K562 (cell line): ENCODE results near the gene PHOSPHO1. TPM values are rescaled to one million over a fixed set of nuclear protein-coding genes. Genes with fewer than 3 reads are reported as not detected.

ENCODE experiments used
- ATAC-seq: fragments of 200-7000 bp; cut with Tn5 transposase; 3 replicates; pipeline ENCODE4 v1.9.1; 2020; ENCODE audit warnings: moderate library complexity
- BruUV-seq: library from RNA; stranded (reverse); fragments of 400-500 nt; replicated peaks from 2 replicates; lab custom pipeline; 2021; lab: Mats Ljungman, UMichigan
- CTCF ChIA-PET: fragments of 300-600 bp; formaldehyde crosslinking; extraction: SDS; loops from one replicate; lab custom pipeline; 2021; ENCODE audit warnings: low intra/inter-chr PET ratio; lab: Yijun Ruan, JAX
- POLR2A ChIA-PET: fragments of 300-600, 350-650 bp; sonication (Branson Sonifier 250); formaldehyde crosslinking; extraction: SDS; loops from one replicate; lab custom pipeline; 2021; ENCODE audit warnings: antibody characterized with exemption, inconsistent platforms; lab: Yijun Ruan, JAX
- DNase-seq, 4 experiments: peaks; one replicate each; pipeline versions ENCODE4 v3.0.0 to v3.0.0-alpha.2; 2011 to 2018; ENCODE audit warnings: low spot score in 3 of 4, mixed read lengths in 3 of 4; ENCODE audit errors: extremely low read depth in 1 of 4
- FAIRE-seq: peaks from 2 replicates; lab custom pipeline; 2011; peaks lifted over from hg19 to GRCh38; lab: Jason Lieb, UNC
- H2AFZ ChIP-seq: 2 replicates; pipeline ENCODE4 v1.6.0; 2011; ENCODE audit warnings: low read depth, low read length, control low read depth, inconsistent platforms
- H3K27ac ChIP-seq: fragments of 200-600 bp; 3 replicates; pipeline ENCODE4 v1.8.0; 2011; ENCODE audit warnings: low read depth, mild to moderate bottlenecking, control low read depth, inconsistent platforms, low read length, moderate library complexity, mixed read lengths; ENCODE audit errors: extremely low read depth
- H3K27me3 ChIP-seq, 2 experiments: fragments of 300-600 bp in 1 of 2; 2 replicates in 1 of 2; 3 replicates in 1 of 2; pipeline versions ENCODE4 v1.6.0 to v1.8.0; 2011; ENCODE audit warnings: inconsistent platforms in 2 of 2, low read length in 2 of 2, mild to moderate bottlenecking in 1 of 2, mixed read lengths in 1 of 2, moderate library complexity in 1 of 2; ENCODE audit not compliant: control insufficient read depth in 2 of 2, insufficient read depth in 2 of 2
- H3K36me3 ChIP-seq: fragments of 300-600 bp; 3 replicates; pipeline ENCODE4 v1.8.0; 2011; ENCODE audit warnings: mild to moderate bottlenecking, low read length, inconsistent platforms; ENCODE audit not compliant: control insufficient read depth, insufficient read depth
- H3K4me1 ChIP-seq, 2 experiments: fragments of 200-600 bp in 1 of 2; replicated peaks in 1 of 2; 2 replicates in 1 of 2; 3 replicates in 1 of 2; pipeline versions ENCODE4 v1.5.1 to v1.8.0; 2011; ENCODE audit warnings: inconsistent platforms in 2 of 2, low read length in 2 of 2, mild to moderate bottlenecking in 1 of 2, mixed read lengths in 1 of 2, moderate library complexity in 1 of 2; ENCODE audit not compliant: control insufficient read depth in 2 of 2, insufficient read depth in 2 of 2
- H3K4me2 ChIP-seq: 2 replicates; pipeline ENCODE4 v1.6.1; 2011; ENCODE audit warnings: low read length, control low read depth, inconsistent platforms, mixed read lengths; ENCODE audit not compliant: insufficient read depth
- H3K4me3 ChIP-seq: fragments of 200-600 bp; sonication (generic), shearing (Covaris generic); 2 replicates; pipeline ENCODE4 v1.5.1; 2016; ENCODE audit warnings: control low read depth, inconsistent platforms
- H3K79me2 ChIP-seq: fragments of 200-600 bp; 3 replicates; pipeline ENCODE4 v1.8.0; 2011; ENCODE audit warnings: low read length, inconsistent platforms; ENCODE audit not compliant: control insufficient read depth, insufficient read depth
- H3K9ac ChIP-seq, 2 experiments: 2 replicates each; pipeline versions ENCODE4 v1.6.0 to v1.6.1; 2011; ENCODE audit warnings: low read depth in 2 of 2, low read length in 2 of 2, control low read depth in 1 of 2, inconsistent platforms in 1 of 2, mild to moderate bottlenecking in 1 of 2, mixed read lengths in 1 of 2; ENCODE audit not compliant: insufficient read depth in 1 of 2
- H3K9me1 ChIP-seq: one replicate; pipeline ENCODE4 v1.6.0; 2011; ENCODE audit warnings: inconsistent platforms, mild to moderate bottlenecking, low read length, moderate library complexity; ENCODE audit not compliant: control insufficient read depth, insufficient read depth
- H3K9me3 ChIP-seq: replicated peaks from 2 replicates; pipeline ENCODE4 v1.5.1; 2011; ENCODE audit warnings: low read depth, low read length, inconsistent platforms; ENCODE audit not compliant: control insufficient read depth, insufficient read depth
- H4K20me1 ChIP-seq: replicated peaks from 2 replicates; pipeline ENCODE4 v1.6.1; 2011; ENCODE audit warnings: low read length, inconsistent platforms, mixed read lengths; ENCODE audit not compliant: control insufficient read depth, insufficient read depth
- CEBPG ChIP-seq, 3 experiments: fragments of 200-800 bp in 1 of 3; sonication (Bioruptor generic) in 1 of 3; sonication (generic) in 1 of 3; formaldehyde crosslinking in 1 of 3; IDR thresholded peaks in 2 of 3; conservative IDR thresholded peaks in 1 of 3; 2 replicates each; pipeline versions ENCODE4 v1.6.1 to v1.8.0; 2016 to 2022; ENCODE audit warnings: missing compliant biosample characterization in 2 of 3, missing genetic modification characterization in 2 of 3, mild to moderate bottlenecking in 1 of 3, missing genetic modification reagents in 1 of 3
- E2F5 ChIP-seq: sonication (generic); formaldehyde crosslinking; IDR thresholded peaks from 2 replicates; pipeline ENCODE4 v1.8.0; 2022; ENCODE audit warnings: mild to moderate bottlenecking, missing genetic modification reagents
- JUND ChIP-seq, 2 experiments: IDR thresholded peaks; 2 replicates in 1 of 2; 3 replicates in 1 of 2; pipeline ENCODE4 v1.6.1; 2011; ENCODE audit warnings: borderline replicate concordance in 2 of 2, low read depth in 2 of 2, low read length in 2 of 2, improper control_type of control experiment in 1 of 2, missing biosample characterization in 1 of 2, missing genetic modification characterization in 1 of 2, missing genetic modification reagents in 1 of 2
- MAZ ChIP-seq, 2 experiments: fragments of 450-650 bp in 1 of 2; sonication (generic) in 1 of 2; formaldehyde crosslinking; IDR thresholded peaks in 1 of 2; conservative IDR thresholded peaks in 1 of 2; 2 replicates each; pipeline versions ENCODE4 v1.4.0 to v1.5.0; 2020; ENCODE audit warnings: mild to moderate bottlenecking in 1 of 2, missing genetic modification reagents in 1 of 2
- PHB2 ChIP-seq: fragments of 450-650 bp; IDR thresholded peaks from 2 replicates; pipeline ENCODE4 v1.6.1; 2017; ENCODE audit warnings: low read depth
- RAD21 ChIP-seq, 2 experiments: fragments of 250-450 bp in 1 of 2; fragments of 450-650 bp in 1 of 2; sonication (Bioruptor Pico) in 1 of 2; formaldehyde crosslinking in 1 of 2; IDR thresholded peaks in 1 of 2; conservative IDR thresholded peaks in 1 of 2; 2 replicates each; pipeline versions ENCODE4 v1.4.0 to v1.8.0; 2020 to 2022; ENCODE audit warnings: mild to moderate bottlenecking in 2 of 2, moderate library complexity in 1 of 2
- REST ChIP-seq, 2 experiments: fragments of 450-650 bp; formaldehyde crosslinking in 1 of 2; IDR thresholded peaks; 2 replicates each; pipeline versions ENCODE4 v1.4.0 to v1.6.1; 2014 to 2020; ENCODE audit warnings: mild to moderate bottlenecking in 2 of 2, borderline replicate concordance in 1 of 2, low read depth in 1 of 2
- SMC3 ChIP-seq: conservative IDR thresholded peaks from 2 replicates; pipeline ENCODE4 v1.6.1; 2011; ENCODE audit warnings: low read depth, low read length, improper control_type of control experiment; ENCODE audit not compliant: insufficient read depth
- XRCC5 ChIP-seq: fragments of 200-400 bp; formaldehyde crosslinking; IDR thresholded peaks from 2 replicates; pipeline ENCODE4 v1.6.1; 2017; ENCODE audit warnings: low read depth, mild to moderate bottlenecking, low read length
- WGBS: fragments of 100-300 bp; shearing (Covaris generic); methylation state at CpG from one replicate; pipeline ENCODE4 v1.1.6; 2016; ENCODE audit warnings: low coverage, mixed read lengths; ENCODE audit not compliant: insufficient coverage; ENCODE audit errors: missing lambda C conversion rate; 5-methylcytosine and 5-hydroxymethylcytosine counted together
- in situ Hi-C: fragments of 300-500 bp; cut with MboI; formaldehyde crosslinking; loops from 4 replicates; pipeline ENCODE4 v1.15.0; 2018; ENCODE audit warnings: inconsistent platforms, mixed read lengths
- intact Hi-C: fragments of 100-400 bp; cut with micrococcal nuclease; formaldehyde crosslinking; loops from 2 replicates; pipeline ENCODE4 v1.14.2; 2022
- polyA plus RNA-seq, 8 experiments: library from polyadenylated mRNA; depleted of rRNA in 4 of 8; stranded (reverse) in 5 of 8; unstranded in 3 of 8; fragments of >200 nt; fragmentation: Nextera tagmentation in 2 of 8; fragmentation: Illumina TruSeq in 1 of 8; extraction: Ambion mirVana in 2 of 8; extraction: Trizol in 1 of 8; gene quantifications; 2 replicates each; pipeline versions ENCODE4 v1.2.1 to v1.2.3, GENCODE V29; 2011 to 2014; ENCODE audit warnings: inconsistent platforms in 1 of 8, missing spikeins in 1 of 8
- total RNA-seq, 7 experiments: library from RNA; depleted of rRNA in 6 of 7; stranded (reverse); fragments of >200 nt in 6 of 7; fragmentation: Illumina TruSeq in 2 of 7; extraction: Trizol in 2 of 7; gene quantifications; 2 replicates each; pipeline versions ENCODE4 v1.2.1 to v1.2.3, GENCODE V29; 2011 to 2021; ENCODE audit warnings: low replicate concordance in 1 of 7

PHOSPHO1 gene
- total and polyA plus RNA-seq, 9 of the 15 experiments (the other 6 are each of a cell fraction or from before 2014, with no cell fraction given): 0.06 to 0.07 TPM; not detected in 7

- no peaks in the 10 kb centered on the region for H3K9me1 ChIP-seq
- no TSS peak for BruUV-seq
- 0% methylated on average over 5 of the region's 5 CpGs for WGBS
- H3K27ac ChIP-seq: no peak overlapping the region
- H3K4me3 ChIP-seq: no peak overlapping the region
- POLR2A ChIA-PET: interaction anchor here (2.1 kb wide), 1 partner anchor 12 kb away, joined by 8 read pairs; no protein-coding TSS in a partner anchor
- H3K4me1 ChIP-seq: no peaks in the 10 kb centered on the region; a peak in 1 of 5 replicates
- FAIRE-seq (peak; percentile 92), DNase-seq (peak; percentile 74 to 78 (median 76)), ATAC-seq (peak; percentile 87)
- in situ Hi-C loops: no loop called here
- H3K36me3 ChIP-seq: no peaks in the 10 kb centered on the region
- no peak overlapping the region for H3K9ac ChIP-seq
- intact Hi-C loops: loop anchor here (2.0 to 5.0 kb wide), 3 partner anchors 46 to 217 kb away; no protein-coding TSS in a partner anchor
- H3K4me2 ChIP-seq: no peak overlapping the region
- CTCF ChIA-PET: interaction anchor here (1.2 to 1.6 kb wide), 4 partner anchors 11 to 111 kb away, joined by 4 to 7 read pairs (median 6); no protein-coding TSS in a partner anchor
- H3K27me3 ChIP-seq: no peaks in the 10 kb centered on the region
- H4K20me1 ChIP-seq: no peaks in the 10 kb centered on the region
- H3K9me3 ChIP-seq: peaks cover 5% of the 10 kb centered on the region
- H3K79me2 ChIP-seq: no peaks in the 10 kb centered on the region
- no peak overlapping the region for H2AFZ ChIP-seq
- TF ChIP-seq RAD21 (CRISPR knock-in tag; conservative IDR thresholded peaks at IDR 0.05 in 1 of 2, IDR thresholded peaks at IDR 0.05 in 1 of 2): peak; percentile 49 to 82
- no peak for TF ChIP-seq CEBPG (CRISPR knock-in tag; IDR thresholded peaks at IDR 0.05)
- TF ChIP-seq CEBPG (tag; conservative IDR thresholded peaks at IDR 0.05 in 1 of 2, IDR thresholded peaks at IDR 0.05 in 1 of 2): no peak
- TF ChIP-seq PHB2: no peak
- no peak for TF ChIP-seq E2F5 (CRISPR knock-in tag)
- 0 out of 2 replicates have a peak, but pooled peaks have one; percentile 8 for TF ChIP-seq JUND (IDR thresholded peaks at IDR 0.05; ENCODE audit: borderline replicate concordance, low read depth, low read length)
- TF ChIP-seq JUND (tag; IDR thresholded peaks at IDR 0.05; ENCODE audit: borderline replicate concordance, low read depth, low read length): no peak
- peak; percentile 54; the same call in 1 of the 2 replicates for TF ChIP-seq XRCC5
- peak; percentile 64; the same call in 1 of the 2 replicates for TF ChIP-seq REST (IDR thresholded peaks at IDR 0.05; ENCODE audit: borderline replicate concordance)
- TF ChIP-seq REST (CRISPR knock-in tag; IDR thresholded peaks at IDR 0.05; ENCODE audit: low read depth): no peak
- TF ChIP-seq SMC3: peak; percentile 62
- peak in 1 of 2 experiments; percentile 42; a peak in 1 of 4 replicates for TF ChIP-seq MAZ (CRISPR knock-in tag; conservative IDR thresholded peaks at IDR 0.05 in 1 of 2, IDR thresholded peaks at IDR 0.05 in 1 of 2)
Measured at GRCh38 chr17:49180303-49180702, 50.3 kb downstream of the PHOSPHO1 start.
